Lung microvascular endothelial cell (primary cell): Measurements from ENCODE around the gene HRH2. TPM values are rescaled to one million over a fixed set of nuclear protein-coding genes. Genes with fewer than 3 reads are reported as not detected.
"Not testable (repeated sequence)": the region's sequence is repeated elsewhere in the genome, so short reads cannot be mapped to it uniquely, and the experiment has no call there.

Source experiments
- DNase-seq, 2 donors: peaks; one replicate each; pipeline versions ENCODE4 v3.0.0 to v3.0.0-alpha.2; 2010; ENCODE audit warnings: low read depth in 2 of 2
- total RNA-seq: library from RNA; depleted of rRNA; stranded (reverse); fragments of >200 nt; gene quantifications from 2 replicates; pipeline ENCODE4 v1.2.1, GENCODE V29; 2014

Gene HRH2, protein sequence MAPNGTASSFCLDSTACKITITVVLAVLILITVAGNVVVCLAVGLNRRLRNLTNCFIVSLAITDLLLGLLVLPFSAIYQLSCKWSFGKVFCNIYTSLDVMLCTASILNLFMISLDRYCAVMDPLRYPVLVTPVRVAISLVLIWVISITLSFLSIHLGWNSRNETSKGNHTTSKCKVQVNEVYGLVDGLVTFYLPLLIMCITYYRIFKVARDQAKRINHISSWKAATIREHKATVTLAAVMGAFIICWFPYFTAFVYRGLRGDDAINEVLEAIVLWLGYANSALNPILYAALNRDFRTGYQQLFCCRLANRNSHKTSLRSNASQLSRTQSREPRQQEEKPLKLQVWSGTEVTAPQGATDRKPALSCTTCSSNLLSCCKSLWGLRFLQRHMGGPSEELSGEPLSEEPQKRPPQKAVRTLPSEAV
- total RNA-seq: not detected in 2 replicates

DNA sequence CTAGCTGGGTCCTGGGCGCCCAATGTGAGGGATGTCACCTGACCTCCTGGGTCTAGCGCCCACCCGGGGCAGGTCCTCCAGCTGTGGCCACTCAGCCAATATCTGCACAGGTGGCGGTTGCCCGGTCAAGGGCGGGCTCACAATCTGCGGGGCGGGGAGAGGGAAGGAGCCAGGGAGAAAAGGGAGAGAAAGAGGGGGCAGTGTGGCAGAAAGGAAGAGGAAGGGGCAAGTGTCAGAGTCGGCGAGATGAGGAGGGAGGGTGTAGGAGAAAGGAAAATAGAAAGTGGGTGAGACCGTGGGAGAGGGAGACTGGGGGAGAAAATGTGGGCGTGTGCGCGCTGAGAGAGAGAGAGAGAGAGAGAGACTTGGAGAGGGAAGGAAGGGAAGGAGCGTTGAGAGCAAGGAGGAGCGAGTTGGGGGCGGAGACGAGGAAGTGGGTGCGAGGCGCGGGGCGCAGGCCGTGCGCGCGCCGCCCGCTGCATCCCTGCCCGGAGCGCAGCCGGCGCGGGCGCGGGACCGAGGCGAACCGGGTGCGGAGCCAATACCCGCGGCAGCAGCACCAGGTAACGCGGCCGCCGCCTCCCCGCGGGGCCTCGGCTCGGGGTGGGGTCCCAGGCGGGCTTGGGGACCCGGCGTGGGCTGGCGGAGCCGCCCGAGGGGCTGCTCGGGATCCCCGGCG is at the start of gene HRH2:
Gene HRH2, plus strand, starts transcription at position 479 of the 679 bp plus-strand sequence. CDS start 25,163 bp downstream, outside the sequence.
- DNase-seq: no peak

DNA sequence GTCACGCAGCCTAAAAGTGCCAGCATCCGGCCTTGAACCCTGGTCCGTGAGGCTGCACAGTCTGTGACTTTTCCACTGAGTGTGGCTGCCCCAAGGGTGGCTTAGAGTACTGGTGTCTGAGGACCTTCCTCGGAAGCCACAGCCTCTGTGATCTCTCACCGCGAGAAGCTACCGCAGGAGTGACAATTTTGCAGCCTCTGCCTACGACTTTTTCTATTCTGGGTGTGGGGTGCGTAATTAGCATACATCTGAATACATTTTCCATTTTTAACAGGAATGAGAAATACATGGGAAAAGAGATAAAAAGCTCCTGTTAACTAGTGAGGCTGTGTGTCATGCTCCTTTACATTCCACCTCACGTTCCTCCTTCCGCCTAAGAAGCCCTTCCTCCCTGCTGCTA is 48.3 kb upstream of the HRH2 start:
- no peak for DNase-seq

DNA sequence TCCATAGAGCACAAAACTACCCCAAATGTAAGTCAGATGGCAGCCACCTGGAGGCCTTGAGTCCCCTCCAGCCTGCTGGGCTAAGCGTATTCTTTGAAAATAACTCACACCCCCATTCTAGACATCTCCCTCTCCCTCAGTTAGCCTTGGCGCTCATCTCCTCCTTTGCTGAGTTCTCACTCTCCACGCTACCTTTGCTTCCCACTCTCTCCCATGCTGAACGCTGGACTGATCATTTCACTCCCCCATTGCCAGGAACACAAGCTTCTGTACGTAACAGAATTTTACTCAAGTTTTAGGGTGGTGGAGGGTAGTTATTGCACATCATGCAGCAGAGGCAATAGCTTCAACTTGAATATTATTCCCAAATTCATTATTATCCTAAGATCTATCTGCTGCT is 47.5 kb upstream of the HRH2 start:
- no peak for DNase-seq

DNA sequence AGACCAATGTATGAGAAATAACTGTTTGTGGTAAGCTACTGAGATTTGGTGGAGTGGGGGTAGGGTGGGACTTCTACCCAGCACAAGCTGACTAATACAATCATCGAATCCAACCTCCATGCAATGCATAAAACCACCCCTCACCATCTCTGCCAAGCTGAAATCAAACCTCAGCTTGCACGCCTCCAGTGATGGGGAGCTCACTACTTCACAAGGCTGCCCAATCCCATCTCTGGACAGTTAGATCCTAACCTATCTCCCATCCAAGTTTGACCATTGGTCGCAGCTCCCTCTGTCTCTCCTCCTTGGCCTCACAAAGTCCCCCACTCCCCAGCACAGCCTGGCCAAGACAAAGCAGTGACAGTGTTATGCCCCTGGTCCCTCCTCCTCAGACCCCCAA is 47.0 kb upstream of the HRH2 start:
- no peak for DNase-seq

DNA sequence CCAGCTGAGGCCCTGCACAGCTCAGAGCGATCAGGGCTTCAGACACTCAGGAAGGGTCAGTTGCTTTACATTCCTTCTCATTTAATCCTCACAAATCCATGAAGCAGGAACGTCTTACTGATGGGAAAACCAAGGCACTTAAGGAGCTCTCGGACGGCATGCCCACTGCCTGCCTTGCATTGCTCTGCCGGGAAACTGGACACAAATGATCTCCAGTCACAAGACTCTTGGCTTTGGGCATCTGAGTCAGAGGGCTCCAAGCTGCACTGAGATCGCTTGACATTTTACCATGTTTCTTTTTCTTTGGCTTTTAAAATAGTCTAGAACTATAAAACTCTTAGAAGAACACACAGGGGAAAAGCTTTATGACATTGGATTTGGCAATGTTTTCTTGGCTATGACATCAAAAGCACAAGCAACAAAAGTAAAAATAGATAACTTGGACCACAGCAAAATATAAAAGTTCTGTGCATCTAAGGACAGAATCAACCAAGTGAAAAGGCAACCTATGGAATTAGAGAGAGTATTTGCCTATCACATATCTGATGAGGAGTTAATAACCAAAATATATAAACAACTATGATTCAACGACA is 43.6 kb upstream of the HRH2 start:
- DNase-seq: no peak

DNA sequence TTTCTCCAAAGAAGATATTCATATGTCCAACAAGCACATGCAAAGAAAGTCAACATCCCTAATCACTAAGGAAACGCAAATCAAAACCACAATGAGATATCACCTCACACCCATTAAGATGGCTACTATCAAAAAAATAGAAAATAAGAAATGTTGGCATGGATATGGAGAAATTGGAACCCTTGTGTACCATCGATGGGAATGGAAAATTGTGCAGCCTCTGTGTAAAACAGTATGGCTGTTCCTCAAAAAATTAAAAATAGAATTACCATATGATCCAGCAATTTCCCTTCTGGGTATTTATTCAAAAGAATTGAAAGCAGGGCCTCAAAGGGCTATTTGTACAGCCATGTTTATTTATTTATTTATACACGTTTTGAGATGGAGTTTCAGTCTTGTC is 43.0 kb upstream of the HRH2 start:
- no peak for DNase-seq

DNA sequence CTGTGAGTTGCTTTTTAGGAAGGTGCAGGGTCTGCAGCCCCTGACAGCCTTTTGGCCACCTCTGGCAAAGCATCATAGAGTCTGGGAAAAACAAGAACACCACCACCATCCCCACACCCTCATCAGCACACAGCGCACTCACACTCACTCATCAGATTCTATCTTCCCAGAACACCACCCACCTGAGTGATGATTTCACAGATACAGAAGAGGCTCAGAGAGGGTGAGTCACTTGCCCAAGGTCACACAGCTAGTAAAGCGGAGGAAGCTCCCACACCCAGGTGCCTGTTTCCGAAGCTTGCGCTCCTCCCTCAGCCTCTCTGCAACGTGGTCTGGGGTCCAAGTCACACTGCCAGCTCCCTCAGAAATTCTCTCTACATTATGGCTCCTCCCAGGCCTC is 41.8 kb upstream of the HRH2 start:
- DNase-seq: no peak

DNA sequence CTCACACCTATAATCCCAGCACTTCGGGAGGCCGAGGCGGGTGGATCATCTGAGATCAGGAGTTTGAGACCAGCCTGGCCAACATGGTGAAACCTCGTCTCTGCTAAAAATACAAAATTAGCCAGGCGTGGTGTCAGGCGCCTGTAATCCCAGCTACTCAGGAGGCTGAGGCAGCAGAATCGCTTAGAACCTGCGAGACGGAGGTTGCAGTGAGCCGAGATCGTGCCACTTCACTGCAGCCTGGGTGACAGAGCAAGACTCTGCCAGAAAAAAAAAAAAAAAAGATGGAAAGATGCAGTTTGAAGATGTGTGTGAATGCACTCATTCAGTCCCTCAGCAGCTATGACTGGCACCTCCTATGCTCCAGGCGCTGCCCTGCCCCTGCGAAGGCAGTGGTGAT is 41.3 kb upstream of the HRH2 start:
- not testable (repeated sequence) for DNase-seq

DNA sequence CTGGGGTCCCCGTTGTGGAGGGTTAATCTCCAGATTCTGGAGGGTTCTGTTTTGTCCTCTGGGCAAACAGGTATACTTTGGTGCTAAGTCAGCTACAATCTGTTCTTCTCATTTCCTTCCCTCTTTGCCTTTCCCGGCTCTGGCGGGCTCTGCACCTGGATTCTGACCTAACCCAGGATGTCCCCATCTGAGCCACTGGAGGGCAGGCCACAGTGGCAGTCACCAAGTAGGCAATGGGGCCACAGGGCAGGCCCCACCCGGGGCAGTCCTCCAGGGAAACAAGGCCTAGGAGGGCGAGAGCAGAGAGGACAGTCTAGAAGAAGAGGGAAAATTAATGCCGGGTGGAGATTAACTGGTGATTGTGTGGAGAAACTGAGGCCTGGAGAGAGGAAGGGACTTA is 40.4 kb upstream of the HRH2 start:
- no peak for DNase-seq

DNA sequence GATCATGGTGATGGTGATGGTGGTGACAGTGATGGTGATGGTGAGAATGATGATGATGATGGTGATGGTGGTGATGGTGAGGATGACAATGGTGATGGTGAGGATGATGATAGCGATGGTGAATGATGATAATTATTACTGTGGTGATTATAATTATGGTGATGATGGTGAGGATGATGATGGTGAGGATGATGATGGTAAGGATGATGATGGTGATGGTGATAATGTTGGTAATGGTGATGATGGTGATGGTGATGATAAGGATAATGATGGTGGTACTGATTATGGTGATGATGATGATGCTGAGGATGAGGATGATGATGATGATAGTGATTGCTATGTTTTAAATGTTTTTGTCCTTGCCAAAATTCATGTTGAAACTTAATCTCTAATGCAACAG is 37.3 kb upstream of the HRH2 start:
- no peak for DNase-seq

DNA sequence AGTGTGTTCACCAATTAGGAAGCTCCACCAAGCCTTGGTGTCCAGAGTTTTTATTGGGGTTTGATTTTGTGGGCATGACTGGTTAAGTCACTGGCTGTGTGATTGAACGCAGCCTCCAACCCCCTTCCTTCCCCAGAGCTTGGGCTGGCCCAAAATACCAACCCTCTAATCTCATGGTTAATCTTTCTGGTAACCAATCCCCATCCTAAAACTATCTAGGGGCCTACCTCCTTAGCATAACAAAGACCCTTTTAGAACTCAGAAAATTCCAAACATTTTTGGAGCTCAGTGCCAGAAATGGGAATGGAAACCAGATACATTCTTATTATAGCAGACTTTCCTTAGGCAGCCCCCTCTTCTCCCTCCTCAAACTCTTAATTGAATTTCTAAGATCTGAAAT is 35.9 kb upstream of the HRH2 start:
- DNase-seq: no peak

DNA sequence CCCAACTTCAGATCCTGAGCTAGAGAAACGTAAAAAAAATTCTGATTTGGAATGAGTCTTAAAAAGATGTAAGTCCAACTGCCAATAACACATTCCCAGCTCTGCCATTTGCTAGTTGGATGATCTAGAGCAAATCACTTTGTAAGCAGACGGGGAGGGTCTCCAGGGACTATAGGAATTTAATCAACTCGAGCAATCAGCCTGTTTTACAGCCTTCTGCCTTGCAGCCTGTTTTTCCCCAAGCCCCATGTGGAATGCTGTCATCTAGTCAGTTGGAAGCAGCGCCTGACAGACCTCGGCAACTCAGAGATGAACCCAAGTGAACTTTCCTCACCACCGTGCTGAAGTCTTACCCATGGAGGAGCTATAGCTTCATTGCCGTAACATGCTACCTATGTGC is 34.8 kb upstream of the HRH2 start:
- DNase-seq: no peak

DNA sequence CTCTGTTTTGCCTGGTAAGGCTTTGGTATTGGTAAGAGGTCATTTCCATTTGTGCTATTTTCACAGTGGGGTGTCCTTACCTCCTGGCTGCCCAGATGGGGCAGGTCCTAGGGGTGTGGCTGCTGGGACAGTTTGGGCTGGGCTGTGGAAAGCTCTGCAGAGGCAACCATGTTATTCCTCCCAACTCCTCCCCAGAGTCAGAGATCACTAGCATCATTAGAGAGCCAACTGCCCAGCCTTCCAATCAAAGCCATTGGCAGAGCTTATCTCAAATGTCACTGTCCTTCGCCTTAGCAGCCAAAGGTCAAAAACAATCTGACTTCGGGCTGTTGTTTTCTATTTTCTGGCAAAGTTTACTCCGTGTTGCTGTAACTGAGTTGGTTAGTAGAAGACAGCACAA is 33.6 kb upstream of the HRH2 start:
- no peak for DNase-seq

DNA sequence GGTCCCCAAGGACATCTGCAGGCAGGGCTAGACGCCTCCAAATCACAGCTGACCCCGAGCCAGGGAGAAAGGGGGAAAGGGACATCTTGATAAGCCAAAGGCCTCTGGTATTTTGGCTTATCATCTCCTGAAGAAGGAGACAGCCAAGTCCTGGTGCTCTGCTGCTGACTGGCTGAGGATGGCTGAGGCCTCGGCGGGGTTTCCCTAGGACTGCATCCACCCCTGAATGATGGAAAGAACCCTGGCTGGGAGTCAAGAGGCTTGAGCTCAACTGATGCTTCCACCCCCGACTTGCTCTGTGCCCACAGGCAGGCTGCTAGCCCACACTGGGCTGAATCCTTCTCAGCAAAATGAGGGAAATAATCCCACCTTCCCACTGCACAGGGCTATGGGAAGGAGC is 30.9 kb upstream of the HRH2 start:
- DNase-seq: no peak

DNA sequence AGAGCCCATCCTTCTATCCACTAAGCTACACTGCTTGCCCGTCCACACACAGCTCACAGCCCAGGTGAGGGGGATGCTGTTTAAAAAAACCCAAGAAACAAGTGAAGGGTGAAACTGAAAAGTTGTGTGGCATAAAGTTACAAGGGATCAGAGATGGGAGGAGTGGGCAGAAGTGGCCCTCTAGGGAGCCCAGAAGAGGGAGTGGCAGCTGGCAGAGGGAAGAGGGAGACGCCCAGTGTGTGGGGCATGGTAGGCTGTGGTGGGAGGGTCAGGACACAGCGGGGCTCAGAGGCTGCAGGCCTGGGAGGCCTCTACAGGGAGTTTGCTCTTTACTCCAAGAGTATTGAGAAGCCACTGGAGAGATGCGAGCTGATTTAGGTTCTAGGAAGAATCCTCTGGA is 30.1 kb upstream of the HRH2 start:
- DNase-seq: no peak

DNA sequence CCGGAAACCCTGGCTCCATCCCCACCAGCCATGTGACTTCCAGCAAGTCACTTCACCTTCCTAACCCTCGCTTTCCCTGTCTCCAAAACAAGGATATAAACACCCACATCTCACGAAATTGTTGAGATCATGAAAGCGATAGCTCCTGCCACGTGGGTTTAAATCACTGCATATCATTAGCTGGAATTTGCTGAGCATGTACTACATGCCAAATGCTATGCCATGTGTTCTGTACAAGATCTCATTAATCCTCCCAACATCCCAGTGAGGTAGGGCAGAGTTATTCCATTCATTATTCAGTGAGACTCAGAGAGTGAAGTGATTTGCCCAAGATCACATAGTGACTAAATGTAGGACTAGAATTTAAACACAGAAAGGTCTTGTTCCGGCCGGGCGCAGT is 29.2 kb upstream of the HRH2 start:
- no peak for DNase-seq

DNA sequence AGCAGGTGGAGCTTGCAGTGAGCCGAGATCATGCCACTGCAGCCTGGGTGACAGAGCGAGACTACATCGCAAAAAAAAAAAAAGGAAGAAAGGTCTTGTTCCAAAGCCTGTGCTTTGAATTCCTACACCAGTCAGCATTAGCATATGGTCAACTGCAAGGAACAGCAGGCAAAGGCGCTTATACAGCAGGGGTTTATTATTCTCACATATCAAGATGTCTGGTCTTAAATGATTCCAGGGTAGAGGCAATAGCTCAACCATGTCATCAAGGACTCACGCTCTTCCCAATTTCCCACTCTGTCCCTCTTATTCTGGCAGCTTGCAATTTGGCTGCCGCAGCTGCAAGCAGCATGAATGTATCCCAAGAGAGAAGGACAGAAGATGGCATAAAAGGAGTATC is 28.6 kb upstream of the HRH2 start:
- DNase-seq: no peak

DNA sequence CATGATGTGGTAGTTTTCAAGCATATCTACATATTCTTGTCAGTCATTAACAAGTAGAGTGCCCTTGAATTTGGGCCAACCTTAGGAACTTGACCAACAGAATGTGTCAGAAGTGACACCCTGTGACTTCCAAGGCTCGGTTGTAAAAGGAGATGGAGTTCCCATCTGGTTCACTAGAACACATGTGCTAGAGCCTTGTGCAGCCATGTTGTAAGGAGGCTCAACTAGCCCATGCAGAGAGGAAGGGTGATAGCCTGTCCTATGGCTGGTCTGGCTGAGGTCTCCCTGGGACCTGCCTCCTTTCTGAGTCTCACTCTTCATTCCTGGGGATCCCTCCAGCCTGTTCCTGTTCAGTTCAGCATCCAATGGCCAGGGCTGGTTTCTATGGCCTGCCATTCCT is 28.1 kb upstream of the HRH2 start:
- DNase-seq: no peak

DNA sequence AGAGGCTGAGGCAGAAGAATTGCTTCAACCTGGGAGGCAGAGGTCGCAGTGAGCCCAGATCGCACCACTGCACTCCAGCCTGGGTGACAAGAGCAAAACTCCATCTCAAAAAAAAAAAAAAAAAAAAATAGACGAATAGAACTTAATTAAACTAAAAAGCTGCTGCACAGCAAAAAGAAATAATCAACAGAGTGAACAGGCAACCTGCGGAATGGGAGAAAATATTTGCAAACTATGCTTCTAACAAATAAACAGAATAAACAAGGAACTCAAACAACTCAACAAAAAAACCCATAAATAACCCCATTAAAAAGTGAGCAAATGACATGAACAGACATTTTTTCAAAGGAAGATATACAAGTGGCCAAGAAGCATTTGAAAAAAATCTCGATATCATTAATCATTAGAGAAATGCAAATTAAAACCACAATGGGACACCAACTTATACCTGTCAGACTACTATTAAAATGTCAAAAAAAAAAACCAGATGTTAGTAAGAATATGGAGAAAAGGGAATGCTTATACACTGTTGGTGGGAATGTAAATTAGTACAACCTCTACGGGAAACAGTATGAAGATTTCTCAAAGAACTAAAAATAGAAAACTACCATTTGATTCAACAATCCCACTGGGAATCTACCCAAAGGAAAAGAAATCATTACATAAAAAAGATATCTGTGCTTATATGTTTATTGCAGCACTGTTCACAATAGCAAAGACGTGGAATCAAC is 21.9 kb upstream of the HRH2 start:
- no peak for DNase-seq

DNA sequence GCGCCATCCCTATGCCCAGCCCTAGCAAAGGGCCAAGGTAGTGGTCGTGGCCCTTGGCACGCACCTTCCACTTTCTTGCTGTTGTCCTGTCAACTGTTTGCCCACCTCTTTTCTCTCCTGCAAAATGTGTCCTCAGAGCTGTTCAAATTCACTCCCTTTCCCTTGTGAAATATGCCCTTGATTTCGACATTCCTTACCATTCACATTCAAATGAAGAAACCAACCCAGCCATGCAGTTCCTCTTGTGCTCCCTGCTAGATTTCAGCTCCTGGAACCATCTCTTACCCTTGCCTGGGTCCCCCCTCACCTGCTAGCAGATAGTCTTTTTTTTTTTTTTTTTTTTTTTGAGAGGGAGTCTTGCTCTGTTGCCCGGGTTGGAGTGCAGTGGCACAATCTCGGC is 19.6 kb upstream of the HRH2 start:
- no peak for DNase-seq

DNA sequence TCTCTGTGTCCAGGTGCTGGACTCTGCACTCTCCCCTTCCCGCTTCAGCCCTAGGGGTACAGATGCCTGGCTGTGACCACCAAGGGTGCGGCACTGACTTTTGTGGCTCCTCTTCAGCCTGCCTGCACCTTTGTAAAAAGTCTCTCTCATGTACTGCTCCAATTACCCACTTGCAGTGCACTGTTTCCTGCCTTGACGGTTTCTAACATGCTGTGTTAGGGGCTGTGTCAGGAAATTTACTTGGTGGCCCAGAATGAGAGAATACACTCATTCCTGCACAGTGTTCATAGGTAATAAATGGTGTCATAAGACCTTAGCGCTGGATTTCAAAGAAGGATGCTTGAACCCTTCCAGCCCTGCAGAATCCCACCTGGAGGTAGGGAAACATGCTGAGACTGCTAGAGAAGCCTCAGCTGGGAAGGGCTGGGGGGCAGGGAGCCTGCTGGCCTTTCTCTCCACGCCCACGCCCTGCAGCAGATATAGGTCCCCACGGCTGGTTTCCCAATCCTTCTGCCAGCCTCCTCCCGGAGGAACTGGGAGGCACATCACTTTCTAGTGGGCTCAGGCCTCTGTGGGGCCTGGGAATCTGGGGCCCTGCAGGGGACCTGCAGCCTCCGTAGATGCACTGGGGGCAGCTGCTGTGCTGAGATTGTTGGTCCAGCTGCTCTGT is 17.6 kb upstream of the HRH2 start:
- no peak for DNase-seq

DNA sequence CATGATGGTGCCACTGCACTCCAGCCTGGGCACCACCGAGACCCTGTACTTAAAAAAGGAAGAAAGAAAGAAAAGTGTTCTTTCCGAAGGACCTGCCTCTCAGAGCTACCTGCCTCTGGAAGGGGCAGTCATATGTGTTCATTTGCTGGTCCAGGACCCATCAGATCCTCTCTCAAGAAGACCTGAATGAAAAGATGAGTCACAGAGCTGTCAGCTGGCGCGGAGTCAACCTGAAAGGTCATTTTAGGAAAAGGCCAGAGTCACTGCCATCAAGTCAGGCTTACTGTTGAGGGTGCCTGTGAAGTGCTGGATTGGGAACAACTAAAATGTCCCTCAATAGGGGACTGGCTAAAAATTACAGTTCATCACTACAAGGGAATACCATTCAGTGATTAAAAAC is 14.9 kb upstream of the HRH2 start:
- no peak for DNase-seq
